ENCODE data around the gene TBC1D14.

Gene TBC1D14

DNA sequence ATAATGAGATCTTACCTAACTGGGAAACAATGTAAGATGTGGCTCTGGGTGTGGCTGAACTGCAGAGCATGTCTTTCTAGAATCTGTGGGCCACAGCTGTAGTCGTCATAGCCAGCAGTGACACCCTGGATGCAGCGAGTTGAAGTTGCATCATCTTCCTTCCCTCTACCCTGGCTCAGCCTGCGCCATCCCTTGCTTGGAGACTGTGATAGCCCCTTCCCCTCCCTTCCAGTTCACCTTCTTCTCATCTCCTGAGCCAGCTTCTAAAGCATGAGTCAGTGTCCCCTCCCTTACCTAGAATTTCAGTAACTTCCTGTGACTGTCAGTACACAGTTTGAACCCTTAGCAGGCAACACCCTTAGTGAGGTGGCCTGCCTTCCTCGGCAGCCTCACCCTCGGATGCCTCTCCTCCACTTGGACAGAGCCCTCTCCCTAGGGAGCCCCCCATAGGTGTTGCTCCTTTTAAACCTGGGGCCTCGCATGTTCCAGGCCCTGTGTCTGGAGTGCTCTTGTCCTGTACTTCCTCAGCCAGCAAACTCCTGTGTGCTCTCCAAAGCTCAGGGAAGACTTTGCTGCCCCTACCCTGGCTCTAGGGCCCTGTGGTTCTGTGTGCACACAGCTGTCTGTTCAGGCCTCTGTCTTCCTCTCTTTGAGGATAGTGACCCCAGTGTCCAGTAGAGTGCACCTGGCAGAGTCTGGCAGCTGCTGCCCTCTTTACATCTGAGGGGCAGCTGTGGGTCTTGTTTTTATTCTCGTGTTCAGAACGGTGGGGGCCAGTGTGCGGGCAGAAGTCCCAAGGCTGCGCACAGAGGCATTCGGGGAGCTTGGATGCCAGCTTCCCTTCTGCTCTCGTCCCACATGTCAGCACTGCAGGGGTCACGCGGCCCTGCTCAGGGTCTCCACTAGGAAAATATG, 89.8 kb downstream of the TBC1D14 start:
- DNase-seq (ENCODE audit: low read depth in 2 of 2), result no peak

DNA sequence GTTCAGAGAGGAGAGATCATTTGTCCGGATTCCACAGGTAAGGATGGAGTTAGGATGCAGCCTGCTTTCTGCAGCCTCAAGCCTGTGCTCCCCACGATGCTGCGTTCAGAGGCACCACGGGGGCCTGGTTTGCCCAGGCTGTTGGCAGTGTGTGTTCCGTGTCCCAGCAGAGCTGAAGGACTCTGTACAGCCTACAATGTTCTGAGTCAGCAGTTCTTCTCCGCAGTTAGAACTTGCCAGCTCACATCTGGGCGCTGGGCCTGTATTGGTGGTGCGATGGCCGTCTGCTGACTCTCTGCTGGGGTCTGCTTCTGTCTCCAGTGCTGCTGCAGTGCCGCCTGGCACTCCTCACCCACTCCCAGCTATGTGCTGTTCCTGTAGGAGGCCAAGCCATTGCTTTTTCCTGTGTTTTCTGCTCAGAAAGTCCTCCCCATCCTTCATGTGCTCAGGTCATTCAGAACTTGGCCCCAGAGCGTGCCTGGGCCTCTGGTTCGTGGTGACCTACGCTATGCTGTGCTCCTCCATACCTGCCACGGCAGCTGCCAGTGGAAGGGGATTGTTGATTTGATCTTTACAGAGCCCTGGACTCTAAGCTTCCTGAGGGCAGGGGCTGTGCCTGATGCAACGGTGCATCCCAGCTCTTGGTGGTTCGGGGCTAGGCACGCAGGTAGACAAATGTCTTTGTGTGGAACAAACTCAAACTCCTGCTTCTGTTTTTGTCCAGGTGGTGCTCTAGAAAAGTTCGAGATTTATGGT, 91.0 kb downstream of the TBC1D14 start:
- DNase-seq (ENCODE audit: low read depth in 2 of 2), result no peak

DNA sequence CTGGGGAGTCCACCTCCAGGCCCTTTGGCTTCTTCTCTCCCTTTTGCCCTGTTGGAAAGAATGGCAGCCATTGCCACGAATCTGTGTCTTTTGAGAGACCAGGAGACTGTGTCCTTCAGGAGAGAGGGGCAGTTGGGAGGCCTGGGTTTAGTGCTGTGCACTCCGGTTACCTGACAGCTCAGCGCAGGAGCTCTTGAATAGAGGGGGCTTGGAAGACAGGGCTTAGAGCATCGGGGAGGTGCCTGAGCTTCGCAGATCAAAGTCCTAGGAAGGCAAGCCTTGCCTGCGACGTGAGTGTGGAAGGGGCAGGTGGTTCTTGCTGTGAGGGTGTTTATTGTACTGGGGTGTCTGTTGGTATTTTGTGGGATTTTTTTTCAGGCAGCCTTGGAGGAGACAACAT, 91.6 kb downstream of the TBC1D14 start:
- DNase-seq (ENCODE audit: low read depth in 2 of 2), result no peak

DNA sequence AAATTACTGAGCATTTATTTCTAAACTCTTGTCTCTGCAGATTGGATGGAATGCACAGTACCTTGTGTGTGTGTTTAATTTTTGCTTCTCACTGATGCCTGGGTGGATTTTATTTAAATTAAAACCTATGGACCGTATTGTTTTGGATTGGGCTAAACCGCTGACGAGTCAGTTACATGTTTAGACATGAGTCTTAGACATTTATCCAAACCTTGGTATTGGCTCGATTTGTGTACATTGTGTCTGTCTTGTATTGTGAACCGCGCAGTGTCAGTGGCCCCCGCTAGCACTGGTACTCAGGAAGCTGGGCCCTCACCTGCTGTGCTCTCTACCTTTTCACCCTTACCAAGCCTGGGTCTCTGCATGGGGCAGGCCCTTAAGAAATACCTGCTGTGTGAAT, 92.7 kb downstream of the TBC1D14 start:
- DNase-seq (ENCODE audit: low read depth in 2 of 2), result no peak

DNA sequence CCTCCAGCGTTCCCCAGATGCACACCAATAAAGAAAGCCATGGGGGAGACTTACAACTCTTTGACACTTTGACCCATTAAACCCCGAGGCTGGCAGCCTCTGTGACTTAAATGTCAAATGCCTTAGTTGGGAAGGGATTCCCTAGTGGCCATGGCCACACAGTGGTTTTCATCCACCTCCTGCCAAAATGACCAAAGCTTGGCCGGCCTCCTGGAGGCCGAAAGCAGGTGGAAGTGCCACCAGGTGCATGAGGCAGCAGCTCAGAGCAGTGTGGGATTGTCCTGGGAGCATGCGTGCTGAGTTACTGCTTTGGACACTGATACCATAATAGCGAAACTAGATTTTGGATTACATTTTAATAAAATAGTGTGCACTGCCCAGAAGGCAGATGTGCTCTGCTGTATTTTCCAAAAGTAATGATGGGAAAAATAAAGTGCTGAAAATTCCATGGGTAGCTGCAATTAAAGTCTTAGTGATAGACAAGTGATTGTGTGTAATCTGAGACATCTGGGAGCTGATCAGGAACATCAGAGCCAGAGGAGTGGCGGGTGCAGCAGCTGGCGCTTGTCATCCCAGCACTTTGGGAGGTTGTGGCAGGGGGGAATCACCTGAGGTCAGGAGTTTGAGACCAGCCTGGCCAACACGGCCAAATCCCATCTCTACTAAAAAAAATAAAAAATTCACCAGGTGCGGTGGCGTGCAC, 93.7 kb downstream of the TBC1D14 start:
- no peak for DNase-seq (ENCODE audit: low read depth in 2 of 2)

DNA sequence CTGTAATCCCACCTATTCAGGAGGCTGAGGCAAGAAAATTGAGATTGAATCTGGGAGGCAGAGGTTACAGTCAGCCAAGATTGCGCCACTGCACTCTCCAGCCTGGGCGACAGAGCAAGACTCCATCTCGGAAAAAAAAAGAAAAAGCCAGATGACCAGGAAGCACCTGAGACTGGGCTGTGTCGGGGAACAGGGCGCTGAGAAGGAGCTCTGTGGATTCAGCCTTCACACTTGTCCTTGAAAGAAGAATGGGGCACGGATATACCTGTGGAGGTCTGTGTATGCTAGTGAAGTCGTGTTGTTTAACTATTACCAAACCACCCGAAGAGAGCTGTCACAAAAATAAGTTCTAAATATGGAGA, 94.2 kb downstream of the TBC1D14 start:
- no peak for DNase-seq (ENCODE audit: low read depth in 2 of 2)

DNA sequence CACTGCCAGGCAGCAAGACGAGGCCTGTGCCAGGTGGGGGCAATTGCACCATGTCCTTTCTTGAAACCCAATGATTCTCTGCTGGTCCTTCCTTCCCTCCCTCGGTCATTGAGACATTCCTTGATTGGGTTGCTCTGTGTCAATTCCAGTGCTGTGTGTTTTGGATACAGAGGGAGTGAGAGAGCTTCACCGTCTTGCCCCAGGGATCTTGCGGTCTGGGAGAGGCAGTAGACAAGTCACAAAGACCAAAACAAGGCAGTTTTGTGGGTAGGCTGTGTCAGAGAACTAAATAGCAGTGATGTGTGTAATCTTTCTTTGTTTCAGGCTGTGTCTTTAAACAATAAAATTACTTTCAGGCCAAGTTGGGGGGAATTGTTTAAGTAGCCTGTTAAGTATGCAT, 94.7 kb downstream of the TBC1D14 start:
- DNase-seq (ENCODE audit: low read depth in 2 of 2), result no peak

DNA sequence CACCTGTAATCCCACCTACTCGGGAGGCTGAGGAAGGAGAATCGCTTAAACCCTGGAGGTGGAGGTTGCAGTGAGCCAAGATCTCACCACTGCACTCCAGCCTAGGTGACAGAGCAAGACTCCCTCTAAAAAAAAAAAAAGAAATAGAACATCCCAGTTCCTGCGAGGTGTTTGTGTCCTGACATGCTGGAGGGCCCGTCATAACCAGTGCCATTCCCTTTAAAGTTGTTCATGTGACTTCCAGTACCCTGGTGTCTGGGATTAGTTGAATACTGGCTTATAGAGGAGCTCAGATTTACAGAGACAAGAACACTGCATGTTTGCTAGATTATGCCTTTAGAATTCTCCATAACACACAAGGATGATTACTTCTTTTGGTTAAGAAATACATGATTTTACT, 95.9 kb downstream of the TBC1D14 start:
- DNase-seq (ENCODE audit: low read depth in 2 of 2), result no peak

DNA sequence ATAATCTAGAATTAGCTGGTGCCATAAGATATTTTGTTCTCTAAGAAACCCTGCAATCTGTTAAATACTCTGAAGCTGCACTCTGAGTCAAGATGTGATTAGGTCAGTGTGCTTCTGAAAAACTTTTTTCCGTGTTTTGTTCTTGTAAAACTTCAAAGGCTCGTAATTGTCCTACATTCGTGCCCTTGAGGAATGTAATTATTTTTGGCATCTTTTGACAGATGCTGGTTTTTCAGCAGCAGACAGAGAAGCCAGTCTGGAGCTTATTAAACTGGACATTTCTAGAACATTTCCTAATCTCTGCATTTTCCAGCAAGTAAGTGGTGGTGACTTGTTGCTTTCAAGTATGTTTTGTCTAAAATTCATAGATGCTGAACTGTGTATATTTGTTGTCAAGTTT, 96.8 kb downstream of the TBC1D14 start:
- no peak for DNase-seq (ENCODE audit: low read depth in 2 of 2)

DNA sequence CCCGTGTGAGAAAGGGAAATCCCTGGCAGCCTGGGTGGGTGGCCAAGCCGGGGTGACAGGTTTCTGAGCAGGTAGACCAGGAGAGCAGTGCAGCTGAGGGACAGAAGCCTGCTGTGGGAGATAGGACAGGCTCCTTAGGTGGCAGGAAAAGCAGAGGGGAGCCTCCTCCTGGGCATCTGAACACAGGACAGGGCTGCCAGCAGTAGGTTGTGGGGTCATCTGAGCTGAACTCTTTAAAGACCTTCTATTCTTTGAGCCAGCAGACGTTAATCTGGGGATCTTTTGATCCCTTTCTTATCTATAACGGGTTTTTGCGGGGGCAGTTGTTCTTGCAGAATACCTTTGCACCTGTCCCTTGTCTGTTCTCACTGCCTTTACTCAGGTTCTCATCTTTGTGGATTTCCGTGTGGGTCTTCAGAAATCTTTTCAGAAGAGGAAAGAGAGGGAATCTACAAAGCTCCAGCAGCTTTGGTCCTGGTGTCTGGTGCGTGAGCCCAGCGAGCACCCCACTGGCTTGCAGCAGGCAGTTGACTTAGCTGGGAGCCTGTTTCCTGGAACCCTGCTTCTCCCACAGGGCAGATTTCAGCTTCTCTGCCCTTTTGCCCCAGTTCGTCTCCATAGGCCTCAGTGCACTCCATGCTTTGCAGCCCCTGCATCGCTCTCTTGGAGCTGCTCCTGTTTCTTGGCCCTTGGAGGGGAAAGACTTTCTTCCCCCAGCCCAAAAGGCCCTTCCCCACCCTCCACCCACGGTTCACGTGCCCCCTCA, 97.7 kb downstream of the TBC1D14 start:
- DNase-seq (ENCODE audit: low read depth in 2 of 2), result no peak

DNA sequence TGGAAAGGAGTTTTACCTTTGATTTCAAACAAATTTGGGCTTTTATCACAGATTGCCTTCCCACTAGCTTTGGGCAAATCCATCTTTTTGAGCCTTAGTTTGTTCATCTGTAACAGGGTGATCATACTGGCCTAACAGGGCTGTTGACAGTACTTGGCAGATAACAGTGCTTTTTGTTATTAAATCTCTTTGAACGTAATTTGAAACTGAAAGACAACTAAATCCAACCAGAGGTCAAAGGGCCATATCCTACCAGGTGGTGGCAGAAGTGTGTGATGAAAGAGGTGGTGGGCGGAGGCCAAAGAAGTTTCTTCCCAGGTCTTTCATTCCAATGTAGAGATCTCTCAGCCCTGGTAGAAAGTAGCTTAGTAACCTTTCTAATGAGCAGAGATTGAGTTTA, 98.3 kb downstream of the TBC1D14 start:
- no peak for DNase-seq (ENCODE audit: low read depth in 2 of 2)

DNA sequence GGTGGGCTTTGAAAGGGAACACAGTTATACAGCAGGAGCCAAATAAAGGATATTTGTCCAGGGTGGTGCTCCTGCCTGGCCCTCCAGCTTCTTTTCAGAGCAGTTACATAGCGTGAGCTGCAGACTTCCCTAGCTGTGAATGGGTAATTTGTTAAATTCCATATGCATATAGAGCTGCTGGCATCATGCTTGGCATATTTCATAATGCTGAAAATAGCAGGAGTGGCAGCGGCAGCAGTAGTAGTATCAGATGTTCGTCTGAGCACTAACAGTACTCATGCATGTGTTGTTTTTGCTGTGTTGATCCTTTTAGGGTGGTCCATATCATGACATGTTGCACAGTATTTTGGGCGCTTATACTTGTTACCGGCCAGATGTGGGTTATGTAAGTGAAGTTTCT, 99.9 kb downstream of the TBC1D14 start:
- DNase-seq (ENCODE audit: low read depth in 2 of 2), result no peak

DNA sequence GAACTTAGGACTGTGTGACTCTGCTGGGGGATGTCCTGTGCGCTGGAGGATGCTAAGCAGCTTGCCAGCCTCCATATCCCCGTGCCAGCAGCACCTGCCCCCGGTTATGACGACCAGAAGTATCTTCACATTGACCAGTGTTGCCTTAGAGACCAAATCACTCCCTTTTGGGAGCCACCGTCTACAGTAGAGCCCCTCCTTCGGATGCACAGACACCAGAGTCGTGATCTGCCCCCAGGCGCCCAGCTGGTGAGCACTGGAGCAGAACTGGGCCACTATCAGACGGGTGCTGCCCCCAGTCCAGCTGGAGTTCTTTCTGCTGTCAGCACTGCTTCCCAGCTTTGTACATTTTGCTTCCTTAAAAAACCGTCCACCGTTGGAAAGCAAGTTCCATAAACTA, 103.5 kb downstream of the TBC1D14 start:
- DNase-seq (ENCODE audit: low read depth in 2 of 2), result no peak

DNA sequence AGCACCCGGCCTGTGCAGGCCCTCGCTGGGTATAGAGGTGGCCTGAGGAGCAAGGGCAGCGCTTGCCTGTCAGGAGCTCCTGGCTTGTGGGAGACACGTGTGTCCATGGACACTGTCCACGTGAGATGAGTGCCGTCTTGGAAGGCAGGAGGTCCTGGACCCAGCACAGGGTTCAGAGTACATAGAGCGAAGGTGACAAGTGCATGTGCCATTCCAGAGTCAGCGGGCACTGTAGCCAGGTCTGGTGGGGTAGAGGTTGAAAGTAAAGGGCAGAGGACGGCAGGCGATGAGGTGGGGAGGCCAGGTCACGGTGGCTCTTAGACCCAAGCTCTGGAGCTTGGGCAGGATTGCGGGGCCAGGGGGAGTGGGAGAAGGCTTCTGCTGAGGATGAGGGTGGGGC, 105.2 kb downstream of the TBC1D14 start:
- no peak for DNase-seq (ENCODE audit: low read depth in 2 of 2)

DNA sequence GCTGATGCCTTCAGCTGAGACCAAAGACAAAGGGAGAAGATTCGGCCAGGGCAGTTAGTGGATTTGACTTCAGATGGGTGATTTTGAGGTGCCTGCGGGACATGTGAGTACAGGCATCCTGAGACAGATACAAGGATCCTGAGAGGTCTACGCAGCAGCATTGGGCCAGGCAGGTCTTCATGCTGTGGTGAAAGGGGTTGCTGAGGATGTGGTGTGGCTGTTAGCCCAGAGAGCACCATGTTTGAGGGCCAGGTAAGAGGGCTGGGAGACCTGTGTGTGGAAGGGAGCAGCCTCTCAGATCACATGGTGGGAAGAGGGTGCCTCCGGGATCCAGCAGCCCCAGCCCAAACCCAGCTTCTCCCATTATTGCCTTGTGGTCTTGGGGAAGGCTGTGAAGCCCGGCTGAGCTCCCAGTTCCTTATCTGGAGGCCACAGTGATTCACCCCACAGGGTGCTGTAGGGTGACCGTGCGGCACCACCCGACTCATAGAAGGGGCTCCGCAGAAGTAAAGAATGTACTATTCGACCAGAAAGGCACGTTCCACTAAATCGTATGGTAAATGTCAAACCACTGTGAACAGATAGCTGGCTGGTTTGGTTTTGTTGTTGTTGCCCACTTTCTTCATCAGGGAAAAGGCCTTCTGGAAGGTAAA, 105.9 kb downstream of the TBC1D14 start:
- no peak for DNase-seq (ENCODE audit: low read depth in 2 of 2)

DNA sequence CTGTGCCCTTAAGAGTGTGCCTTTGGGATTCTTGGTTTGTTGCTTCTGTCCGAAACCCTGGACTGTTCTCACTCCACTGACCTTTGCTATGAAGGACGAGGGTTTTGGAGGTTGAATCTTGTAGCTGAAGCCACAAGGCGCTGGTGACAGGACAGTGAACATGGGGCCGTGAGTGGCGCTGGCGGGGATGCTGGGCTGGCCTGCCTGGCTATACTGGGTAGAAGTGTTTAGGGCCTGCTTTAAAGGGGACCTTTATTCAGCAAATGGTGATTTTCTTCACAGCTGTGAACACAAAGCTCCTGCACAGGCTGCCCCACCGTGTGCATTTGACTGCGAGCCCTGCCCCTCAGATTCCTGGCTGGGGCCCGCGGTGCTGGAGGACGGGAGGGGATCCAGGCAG, 106.5 kb downstream of the TBC1D14 start:
- no peak for DNase-seq (ENCODE audit: low read depth in 2 of 2)

DNA sequence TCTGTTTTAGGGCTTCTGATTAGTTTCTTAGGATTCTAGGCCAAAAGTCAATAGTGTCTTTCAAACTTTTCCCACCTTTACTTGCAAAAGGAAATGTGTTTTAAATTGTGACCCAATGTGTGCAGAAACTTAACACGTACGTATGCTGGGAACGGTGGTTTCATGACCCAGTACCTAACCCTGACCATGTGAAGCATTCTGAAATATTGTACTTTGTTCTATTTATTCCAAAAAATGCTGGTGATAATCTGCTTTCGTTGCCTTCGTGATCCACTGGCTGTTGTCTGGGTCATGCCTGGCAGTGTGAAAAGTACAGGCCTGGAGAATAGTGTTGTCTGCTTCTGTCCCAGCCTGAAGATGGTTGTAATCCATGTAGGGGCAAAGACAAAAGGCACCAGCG, 106.9 kb downstream of the TBC1D14 start:
- no peak for DNase-seq (ENCODE audit: low read depth in 2 of 2)

DNA sequence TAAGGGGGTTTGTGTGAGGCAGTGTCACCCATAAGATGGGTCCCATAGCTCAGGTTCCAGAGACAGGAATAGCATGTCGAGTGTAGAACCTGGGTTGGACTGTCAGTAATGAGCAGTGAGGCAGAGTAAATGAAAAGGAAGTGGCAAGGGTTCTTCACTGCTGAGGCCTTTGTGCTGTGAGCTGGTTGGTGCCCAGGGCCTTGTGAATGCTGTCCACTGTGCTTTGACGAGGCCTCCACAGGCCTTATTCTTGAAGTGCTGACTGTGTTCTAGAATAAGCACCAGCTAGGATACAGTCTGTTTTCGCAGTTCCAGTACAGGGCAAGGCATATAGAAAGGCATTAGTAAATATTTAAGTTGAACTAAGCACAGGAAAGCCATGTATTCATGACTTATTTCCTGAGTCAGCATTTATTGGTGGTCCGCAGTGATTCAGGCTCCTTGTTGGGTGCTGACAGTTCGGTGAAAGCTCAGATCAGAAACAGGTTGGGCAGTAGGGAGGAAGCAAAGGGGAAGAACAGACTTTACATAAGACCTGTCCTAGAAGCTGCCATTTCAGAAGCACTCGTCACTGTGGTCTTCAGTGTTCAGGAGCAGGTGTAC, 107.9 kb downstream of the TBC1D14 start:
- no peak for DNase-seq (ENCODE audit: low read depth in 2 of 2)

DNA sequence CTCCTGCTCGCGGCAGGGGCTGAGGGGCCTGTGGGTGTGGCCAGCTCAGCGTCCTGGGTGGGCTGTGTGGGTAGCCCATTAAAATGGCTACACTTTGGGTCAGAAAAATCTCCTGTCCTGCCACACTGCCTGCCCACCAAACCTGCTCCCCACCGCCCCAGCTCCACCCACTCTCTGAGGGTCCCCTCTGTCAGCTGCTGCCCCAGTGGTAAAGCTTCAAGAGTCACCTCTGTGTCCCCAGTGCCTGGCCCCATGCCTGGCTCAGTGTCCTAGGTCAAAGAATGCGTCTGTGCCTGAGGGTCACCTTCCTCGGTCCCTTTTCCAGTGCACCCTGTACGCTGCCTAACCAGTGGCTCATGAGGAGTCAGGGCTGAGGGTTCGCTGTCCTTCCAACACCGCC, 108.7 kb downstream of the TBC1D14 start:
- DNase-seq (ENCODE audit: low read depth in 2 of 2), result no peak

DNA sequence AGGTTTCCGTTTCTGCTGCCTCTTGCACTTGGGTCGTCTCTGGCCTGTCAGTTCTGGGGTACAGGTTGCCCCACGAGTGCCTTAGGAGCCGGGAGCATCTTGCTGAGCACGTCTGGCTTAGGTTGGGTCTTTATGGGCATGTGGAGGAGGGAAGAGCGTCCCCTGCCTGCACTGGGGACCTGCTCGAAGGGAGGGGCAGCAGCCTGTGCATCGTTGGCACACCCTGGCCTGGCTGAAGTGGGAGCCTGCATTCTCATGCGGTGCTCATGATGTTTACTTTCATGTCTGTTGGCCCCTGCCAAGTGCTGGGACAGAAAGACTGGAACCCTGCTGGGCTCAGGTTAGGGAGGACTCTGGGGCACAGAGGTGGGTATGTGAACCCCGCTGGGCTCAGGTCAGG, 109.7 kb downstream of the TBC1D14 start:
- DNase-seq (ENCODE audit: low read depth in 2 of 2), result no peak

DNA sequence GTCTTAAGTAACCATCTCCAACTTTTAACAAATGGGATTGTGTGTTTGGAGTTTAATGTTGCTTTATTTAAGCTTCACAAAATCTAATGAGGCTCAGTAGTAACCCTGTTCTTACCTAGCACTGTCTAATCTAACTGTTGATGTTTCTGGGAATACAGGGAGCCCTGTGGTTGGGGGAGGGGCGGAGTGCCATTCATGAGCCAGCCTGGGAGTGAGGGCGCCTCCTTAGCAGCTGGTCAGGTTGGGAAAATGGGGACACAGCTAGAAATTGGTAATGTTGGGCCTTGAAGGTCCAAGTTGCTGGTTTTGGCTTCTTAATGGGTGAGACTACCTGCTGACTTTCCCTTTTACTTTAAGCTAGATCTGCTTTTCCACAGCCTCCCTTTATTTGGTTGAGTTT, 110.7 kb downstream of the TBC1D14 start:
- DNase-seq (ENCODE audit: low read depth in 2 of 2), result no peak
